Neural progenitor cell (in vitro differentiated cells): ENCODE data around the gene ZRANB2.

Experiments used
- EZH2 ChIP-seq: fragments of 200-600 bp; sonication (generic); IDR thresholded peaks from 2 replicates; pipeline ENCODE4 v1.6.1; 2017; ENCODE audit warnings: antibody characterized with exemption, mild to moderate bottlenecking, moderate library complexity
- EZH2phosphoT487 ChIP-seq: fragments of 200-600 bp; sonication (generic); IDR thresholded peaks from 2 replicates; pipeline ENCODE4 v1.6.1; 2017; ENCODE audit warnings: antibody characterized with exemption
- TF ChIP-seq, protein P1 (sequence below): fragments of 200-600 bp; sonication (generic); IDR thresholded peaks from 2 replicates; pipeline ENCODE4 v1.5.1; 2017; ENCODE audit warnings: antibody characterized with exemption, mild to moderate bottlenecking

- TF ChIP-seq, protein P1, sequence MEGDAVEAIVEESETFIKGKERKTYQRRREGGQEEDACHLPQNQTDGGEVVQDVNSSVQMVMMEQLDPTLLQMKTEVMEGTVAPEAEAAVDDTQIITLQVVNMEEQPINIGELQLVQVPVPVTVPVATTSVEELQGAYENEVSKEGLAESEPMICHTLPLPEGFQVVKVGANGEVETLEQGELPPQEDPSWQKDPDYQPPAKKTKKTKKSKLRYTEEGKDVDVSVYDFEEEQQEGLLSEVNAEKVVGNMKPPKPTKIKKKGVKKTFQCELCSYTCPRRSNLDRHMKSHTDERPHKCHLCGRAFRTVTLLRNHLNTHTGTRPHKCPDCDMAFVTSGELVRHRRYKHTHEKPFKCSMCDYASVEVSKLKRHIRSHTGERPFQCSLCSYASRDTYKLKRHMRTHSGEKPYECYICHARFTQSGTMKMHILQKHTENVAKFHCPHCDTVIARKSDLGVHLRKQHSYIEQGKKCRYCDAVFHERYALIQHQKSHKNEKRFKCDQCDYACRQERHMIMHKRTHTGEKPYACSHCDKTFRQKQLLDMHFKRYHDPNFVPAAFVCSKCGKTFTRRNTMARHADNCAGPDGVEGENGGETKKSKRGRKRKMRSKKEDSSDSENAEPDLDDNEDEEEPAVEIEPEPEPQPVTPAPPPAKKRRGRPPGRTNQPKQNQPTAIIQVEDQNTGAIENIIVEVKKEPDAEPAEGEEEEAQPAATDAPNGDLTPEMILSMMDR, result no peak
- TF ChIP-seq EZH2 (no peak), EZH2phosphoT487 (no peak)
Observed at GRCh38 chr1:71019233-71019969, 61.4 kb downstream of the ZRANB2 start.
